HG03432 (cell line): ENCODE data around the gene NCAPH2.
"Not testable (repeated sequence)": the region's sequence is repeated elsewhere in the genome, so short reads cannot be mapped to it uniquely, and the experiment has no call there.

Experiments used
- ATAC-seq: cut with Tn5 transposase; IDR thresholded peaks from one replicate; pipeline ENCODE4 v1.9.1; 2021; ENCODE audit warnings: mild to moderate bottlenecking, moderate library complexity; ENCODE audit not compliant: unreplicated experiment

The NCAPH2 gene

DNA sequence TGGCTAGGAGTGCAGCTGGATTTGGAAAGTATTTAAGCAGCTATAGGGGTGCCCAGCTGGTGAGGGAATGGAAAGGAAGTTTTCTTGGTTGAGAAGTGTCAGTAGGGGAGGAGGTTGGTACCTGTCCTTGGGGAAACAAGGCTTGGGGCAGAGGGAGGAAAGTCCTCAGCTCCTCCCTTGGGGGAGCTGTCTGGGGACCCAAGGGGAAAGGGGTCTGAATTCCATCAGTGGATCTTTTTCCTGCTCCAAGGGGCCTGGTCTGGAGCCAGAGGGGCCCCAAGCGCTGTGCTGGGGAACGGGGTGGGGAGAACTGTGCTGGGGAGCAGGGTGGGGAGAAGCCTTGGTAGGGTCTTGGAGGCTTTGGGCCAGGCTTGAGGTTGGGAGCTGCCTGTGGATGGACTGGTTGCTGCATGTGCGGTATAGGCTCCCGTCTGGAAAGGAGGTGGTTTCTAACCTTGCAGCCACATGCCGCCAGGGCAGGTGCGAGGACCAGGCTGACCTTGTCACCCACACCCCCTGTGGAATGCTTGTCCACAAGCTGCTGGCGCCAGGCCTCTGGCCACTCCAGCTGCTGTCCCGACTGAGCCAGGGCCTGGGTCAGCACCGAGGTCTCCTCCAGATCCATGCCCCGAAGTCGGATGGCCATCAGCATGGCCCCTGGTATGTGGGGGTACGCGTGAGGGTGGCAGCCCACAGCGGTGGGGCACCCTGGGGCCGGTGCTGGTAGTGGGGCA lies 20.8 kb downstream of the NCAPH2 start:
- ATAC-seq, result no peak

DNA sequence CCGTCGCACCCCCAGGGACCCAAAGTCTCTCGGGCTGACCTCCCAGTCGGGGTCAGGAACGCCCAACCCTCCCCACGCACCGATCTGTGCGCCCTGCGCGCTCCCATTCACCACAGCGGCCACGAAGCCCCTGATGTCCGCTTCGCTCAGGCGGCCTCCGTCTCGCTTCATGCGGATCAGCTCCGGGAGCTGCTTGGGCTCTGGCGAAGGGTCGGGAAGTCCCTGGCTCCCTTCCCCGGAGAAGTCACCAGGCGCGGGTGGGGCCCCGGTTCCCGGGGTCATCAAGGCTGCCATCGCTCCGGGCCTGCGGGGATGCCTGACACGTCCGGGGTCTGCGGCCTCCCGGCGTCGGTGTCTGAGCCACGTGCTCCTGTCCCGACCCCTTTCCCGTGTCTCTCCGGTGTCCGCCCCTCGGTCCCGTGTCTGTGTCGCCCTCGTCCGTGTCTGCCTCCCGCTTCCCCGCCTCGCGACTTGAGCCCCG lies 21.4 kb downstream of the NCAPH2 start:
- no peak for ATAC-seq

DNA sequence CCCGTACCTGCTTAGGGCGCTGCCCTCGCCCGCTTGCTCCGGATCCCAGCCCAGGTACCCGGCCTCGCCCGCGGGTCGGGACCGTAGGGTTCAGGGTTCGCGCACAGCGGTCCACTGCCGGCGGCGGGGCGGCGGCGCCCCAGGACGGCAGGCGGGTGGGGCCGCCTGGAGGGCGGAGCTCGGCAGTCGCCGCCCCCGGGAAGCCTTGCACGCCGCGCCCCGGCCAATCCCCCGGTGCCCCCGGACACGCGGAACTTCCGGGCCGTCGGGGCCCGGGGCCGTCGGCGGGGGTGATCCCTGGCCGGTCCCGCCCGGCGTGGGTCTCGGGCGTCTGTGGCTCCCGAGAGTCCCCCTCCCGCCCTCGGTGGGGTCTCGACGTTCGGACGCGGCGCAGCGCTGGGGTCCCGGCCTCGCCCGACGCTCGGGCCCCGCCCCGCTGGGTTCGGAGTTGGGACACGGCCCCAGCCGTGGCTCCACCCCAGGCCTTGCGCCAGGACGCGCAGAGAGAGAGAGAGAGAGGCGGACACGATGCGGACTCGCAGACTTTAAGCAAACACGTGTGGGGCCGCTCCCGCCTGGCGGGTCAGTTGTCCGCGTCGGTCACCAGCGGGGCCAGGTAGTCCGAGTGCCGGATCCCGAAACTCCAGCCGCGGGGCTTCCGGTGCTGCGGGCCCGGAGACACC lies 22.0 kb downstream of the NCAPH2 start, which contains the start of gene TYMP:
TSS of gene TYMP (minus strand) at position 116 of the 683 bp plus-strand sequence. CDS start 303 bp downstream, outside the sequence.
- peak; percentile 15 for ATAC-seq

DNA sequence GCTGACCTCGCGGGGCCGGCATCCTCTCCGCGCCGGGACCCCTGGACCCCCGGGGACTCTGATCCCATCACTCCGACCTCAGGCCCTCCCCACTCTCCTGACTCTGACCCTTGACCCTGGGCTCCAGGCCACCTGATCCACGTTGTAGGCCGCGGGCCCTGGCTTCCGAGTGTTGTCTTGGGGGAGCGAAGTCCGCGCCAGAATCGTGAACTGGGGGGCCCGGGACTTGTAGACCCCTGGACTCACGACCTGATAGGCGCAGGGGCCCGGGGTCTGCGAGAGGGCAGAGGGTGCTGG lies 22.5 kb downstream of the NCAPH2 start:
- ATAC-seq, result no peak

DNA sequence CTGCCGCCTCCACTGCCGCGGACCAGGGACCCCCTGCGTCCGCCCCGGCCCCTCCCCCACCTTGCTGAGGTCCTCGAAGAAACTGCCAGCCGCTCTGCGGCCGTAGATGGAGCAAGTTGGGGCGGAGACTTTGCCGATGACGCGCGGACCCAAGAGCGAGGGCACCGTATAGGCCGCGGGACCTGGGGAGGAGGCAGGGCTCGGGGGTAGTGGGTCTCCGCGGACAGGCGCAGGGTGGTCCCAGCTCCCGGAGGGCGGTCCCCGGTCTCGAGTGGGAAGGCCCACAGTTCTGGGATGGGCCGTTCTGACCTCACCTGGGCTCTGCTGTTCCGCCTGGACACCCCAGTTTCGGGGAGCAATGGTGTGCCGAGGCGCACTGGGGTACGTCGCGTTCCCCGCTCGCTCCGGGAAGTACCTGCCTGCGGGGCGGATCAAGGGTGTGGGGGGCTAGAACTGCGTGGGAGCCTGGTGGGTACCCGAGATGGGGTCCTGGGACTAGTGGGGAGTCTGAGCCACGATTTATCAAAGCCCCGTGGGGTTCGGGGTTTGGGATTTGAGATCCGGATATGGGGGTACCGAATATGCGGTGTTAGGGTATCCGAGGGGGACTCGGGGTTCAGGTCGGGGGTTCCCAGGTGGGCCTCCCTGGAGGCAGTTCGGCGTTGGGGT lies 23.0 kb downstream of the NCAPH2 start:
- no peak for ATAC-seq

DNA sequence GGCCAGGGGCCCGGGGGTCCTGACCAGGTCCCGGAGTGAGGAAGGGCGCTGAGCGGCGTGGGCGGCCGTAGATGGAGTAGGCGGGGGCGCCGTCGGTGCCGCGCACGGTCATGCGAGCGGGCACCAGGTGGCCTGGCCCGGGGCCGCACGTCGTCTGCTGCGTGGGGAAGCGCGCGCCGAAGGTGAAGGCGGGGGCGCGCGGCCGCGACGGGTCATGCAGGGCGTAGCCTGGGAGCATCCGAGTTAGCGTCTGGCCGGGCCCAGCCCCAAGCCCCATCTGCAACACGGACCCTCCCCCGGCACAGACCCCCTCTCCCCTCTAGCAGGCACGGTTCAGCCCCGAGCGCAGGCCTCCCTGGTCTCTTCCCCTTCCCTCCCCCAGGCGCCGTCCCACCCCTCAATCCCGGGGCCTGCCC lies 23.5 kb downstream of the NCAPH2 start:
- peak; percentile 25 for ATAC-seq

DNA sequence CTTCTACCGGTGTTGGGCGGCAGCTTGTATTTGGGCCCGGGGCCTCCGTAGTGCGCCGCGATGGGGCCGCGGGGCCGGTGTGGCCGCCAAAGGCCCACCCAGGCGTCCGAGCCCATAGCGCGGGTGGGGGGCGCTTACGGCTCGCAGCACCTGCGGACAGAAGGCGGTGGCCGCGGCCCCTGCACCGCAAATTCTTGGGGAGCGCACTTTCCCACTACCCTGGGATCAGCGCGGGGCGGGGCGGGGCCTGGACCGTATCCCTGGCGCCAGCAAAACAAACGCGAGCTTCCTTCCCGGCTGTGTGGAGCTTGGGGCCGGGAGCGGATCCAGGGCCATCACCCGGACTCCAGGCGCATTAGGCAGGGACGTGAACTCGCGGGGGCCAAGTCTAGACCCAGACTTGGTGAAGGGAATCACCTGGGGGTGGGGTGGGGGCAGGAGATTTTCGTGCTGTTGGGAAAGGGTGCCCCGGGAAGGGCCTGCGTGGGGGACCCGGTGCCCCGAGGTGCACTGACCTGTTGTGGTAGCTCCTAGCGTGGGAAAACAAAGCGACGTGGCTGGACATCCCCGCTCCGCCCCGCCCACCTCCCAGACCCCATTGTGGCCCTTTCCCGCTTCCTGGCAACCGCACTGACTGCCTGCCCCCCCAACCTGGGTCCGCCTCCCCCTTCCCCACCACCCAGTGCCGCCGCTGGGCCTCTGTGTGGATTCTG lies 24.1 kb downstream of the NCAPH2 start:
- no peak for ATAC-seq

DNA sequence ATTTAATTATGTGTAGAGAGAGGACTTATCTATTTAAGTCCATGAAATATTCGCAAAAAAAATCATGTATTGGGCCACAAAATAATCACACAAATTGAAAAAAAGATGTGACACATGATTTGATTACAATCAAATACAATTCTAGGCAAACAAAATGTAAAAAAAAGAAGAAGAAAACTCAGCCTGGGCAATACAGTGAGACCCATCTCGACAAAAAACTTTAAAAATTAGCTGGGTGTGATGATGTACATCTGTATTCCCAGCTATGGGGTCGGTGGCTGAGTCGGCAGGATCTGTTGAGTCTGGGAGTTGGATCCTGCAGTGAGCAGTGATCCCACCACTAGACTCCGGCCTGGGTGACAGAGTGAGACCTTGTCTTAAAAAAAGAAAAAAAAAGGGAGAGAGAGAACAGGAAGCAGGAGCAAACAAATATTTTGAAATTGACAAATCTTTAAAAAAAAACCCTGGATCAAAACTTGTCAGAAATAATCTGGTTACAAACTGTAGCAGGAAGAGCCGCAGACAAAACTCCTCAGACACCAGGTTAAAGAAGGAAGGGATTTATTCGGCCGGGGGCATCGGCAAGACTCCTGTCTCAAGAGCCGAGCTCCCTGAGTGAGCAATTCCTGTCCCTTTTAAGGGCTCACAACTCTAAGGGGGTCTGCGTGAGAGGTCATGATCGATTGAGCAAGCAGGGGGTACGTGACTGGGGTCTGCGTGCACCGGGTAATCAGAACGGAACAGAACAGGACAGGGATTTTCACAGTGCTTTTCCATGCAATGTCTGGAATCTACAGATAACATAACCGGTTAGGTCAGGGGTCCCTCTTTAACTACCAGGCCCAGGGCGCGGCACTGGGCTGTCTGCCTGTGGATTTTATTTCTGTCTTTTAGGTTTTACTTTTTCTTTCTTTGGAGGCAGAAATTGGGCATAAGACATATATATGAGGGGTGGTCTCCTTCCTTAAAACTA lies 25.1 kb downstream of the NCAPH2 start:
- no peak for ATAC-seq

DNA sequence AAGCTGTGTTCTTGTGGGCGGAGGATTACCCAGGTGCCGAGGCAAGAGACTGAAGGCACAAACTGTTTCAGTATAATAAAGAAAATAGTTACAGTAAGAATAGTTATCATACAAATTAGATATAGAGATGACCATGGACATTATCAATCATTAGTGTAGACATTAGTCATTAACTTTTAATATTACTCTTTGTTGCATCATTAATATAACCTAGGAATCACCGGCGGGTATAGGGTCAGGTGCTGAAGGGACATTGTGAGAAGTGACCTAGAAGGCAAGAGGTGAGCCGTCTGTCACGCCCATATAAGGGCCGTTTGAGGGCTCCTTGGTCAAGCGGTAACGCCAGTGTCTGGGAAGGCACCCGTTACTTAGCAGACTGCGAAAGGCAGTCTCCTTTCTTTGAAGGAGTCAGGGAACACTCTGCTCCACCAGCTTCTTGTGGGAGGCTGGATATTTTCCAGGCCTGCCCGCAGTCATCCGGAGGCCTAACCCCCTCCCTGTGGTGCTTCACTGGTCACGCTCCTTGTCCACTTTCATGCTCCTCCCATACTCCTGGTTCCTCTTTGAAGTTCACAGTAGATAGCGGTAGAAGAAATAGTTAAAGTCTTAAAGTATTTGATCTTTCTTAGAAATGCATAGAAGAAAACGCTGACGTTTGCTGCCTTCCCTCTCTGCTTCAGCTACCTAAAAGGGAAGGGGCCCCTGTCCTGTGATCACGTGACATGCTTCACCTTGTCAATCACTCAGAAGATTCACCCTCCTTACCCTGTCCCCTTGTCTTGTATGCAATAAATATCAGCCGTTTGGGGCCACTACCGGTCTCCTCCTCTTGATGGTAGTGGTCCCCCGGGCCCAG lies 26.1 kb downstream of the NCAPH2 start:
- not testable (repeated sequence) for ATAC-seq

DNA sequence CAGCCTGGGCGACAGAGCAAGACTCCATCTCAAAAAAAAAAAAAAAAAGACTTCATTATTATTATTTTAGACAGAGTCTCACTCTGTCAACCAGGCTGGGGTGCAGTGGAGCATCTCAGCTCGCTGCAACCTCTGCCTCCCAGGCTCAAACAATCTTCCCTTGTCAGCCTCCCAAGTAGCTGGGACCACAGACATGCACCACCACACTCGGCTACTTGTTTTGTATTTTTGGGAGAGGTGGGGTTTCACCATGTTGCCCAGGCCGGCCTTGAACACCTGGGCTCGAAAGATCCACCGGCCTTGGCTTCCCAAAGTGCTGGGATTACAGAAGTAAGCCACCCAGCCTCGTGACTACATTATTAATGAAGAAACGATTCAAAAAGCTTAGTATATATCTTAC lies 27.1 kb downstream of the NCAPH2 start:
- no peak for ATAC-seq

DNA sequence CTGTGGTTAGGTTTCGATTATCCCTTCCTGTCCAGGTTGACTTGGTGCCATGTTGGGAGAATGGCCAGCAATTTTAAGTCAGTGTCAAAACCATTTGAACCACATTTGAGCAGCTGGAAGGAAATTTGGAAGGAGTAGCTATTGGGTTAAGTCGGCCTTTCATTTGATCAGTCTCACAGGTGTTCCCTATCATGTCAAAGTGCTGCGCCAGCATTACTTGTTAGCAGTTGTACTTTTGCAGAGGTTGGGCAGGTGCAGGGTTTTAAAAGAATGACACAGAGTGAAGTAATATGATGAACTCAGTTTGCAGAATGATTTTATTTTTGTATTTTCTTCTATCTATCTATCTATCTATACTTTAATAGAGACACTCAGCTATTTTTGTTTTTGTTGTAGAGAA lies 28.2 kb downstream of the NCAPH2 start:
- ATAC-seq, result no peak

DNA sequence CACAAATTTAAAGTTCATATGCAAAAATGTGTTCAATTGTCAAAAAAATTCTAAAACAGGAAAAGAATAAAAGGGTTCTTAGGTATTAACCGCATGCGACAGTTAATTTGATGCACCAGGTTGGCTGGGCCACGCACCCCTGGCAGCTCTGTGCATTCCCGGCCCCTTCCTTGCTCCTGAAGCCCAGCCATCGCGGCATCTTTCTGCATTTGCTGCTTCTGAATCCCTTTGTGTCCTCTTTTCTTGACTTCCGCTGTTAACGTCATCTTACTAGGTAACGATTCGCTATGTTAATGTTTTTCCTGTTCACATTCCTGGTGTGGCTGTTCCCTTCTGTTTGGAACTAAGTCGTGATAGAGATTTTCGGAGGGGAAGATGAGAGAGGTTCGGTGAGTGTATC lies 29.7 kb downstream of the NCAPH2 start:
- no peak for ATAC-seq

DNA sequence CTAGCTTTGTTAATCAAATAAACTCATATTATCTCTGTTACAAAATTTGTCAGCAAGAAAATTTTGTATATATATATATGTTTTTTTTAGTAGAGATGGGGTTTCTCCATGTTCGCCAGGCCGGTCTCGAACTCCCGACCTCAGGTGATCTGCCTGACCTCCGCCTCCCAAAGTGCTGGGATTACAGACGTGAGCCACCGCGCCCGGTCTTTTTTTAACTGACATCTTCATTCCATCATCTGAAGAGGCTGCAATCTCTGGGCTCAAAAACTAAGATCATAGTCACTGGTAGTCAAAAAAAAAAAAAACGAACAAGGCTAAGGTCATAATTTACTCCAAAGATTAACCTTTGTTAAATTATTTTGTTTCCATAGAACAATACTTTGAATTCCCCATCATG lies 32.4 kb downstream of the NCAPH2 start:
- no peak for ATAC-seq

DNA sequence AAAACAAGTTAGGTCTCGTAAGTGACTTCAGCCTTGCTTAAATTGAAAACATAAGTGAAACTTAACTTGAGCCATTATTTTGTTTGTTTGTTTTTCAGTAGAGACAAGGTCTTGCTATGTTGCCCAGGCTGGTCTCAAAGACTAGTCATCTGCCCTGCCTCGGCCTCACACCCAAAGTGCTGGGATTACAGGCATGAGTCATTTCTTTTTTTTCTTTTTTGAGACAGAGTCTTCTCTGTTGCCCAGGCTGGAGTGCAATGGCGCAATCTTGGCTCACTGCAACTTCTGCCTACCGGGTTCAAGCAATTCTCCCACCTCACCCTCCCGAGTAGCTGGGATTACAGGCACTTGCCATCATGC lies 33.6 kb downstream of the NCAPH2 start:
- ATAC-seq, result not testable (repeated sequence)

DNA sequence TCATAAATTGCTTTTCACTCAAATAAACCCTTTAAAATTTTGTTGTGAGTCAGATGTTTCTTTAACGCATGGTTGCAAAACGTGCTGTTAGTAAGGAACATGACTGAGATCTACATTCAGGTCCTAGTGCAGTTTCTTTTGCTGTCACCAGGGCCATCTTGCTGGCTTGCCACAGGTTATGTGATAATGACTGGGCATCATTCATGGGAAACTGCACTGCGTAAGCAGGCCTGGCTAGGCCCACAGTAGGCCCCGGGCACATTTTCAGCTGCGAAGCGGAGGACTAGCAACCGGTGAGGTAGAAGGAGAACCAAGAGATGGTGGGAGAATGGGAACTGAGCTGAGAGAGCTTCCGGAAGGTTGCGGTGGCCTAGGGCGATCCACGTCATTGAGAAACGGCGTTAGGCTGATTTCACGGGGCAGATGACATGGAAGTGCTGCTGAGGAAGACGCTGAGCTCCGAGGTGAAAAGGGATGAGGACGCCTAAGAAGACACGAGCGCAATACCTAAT lies 34.4 kb downstream of the NCAPH2 start:
- ATAC-seq, result no peak

DNA sequence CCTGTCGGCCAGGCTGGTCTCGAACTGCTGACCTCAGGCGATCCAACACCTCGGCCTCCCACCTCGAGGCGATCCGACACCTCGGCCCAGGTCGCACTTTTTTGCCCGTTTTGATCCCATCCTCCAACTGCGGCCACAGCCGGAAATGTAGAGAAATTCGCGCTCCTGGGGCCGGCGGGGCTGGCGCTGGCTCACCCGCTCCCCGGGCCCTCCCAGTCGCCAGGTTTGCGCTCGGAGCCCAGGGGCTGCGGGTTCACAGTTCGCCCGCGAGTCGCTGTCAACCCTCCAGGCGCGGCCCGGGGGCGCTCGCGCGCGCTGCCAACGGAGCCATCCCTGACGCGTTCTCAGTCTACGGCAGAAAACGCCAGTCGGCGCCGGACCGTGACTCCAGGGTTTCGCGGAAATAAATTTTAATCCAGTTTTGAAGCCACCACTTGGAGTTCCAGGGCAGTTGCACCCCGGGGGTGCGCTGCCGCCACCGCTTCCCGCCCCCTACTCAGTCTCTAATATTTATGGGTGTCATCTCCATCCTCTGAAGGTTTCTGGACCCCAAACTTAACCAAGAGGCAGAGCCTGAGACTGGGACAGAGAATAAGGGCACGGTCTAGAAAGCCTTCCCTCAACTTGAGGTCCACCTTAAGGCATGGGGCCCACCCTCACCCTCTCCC lies 36.2 kb downstream of the NCAPH2 start:
- no peak for ATAC-seq

DNA sequence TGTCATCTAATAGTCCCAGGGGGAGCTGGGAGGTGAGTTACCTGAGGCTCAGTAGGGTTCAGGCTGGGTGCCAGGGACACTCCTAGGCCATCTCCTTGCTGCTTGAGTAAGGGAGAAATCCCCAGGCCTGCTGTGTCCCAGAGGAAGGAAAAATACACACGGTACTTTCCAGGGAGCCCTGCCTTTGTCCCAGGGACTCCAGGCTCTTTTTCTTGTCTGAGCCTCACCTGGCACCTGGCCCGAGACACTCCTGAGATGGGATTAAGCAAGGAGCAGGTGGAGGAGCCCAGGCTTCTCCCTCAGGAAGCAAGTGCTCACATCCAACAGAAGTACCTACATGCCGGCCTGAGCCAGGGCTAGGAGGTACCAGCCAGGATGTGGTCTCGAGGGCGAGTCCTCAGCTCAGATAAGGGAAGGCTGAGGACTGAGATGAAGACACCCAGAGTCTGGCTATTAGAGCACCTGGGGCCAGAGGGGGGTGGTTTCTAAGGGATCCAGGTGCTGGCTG lies 36.8 kb downstream of the NCAPH2 start:
- no peak for ATAC-seq
